Stimulated activated CD8-positive, alpha-beta memory T cell treated with anti-CD3 and anti-CD28 coated beads, Interleukin-15, amount 100 ng/mL, for 1 hour (primary cell): ENCODE data around the gene TMEM218.
"Not testable (repeated sequence)": the region's sequence is repeated elsewhere in the genome, so short reads cannot be mapped to it uniquely, and the experiment has no call there.

Experiments
- DNase-seq: peaks from one replicate; pipeline ENCODE4 v3.0.0-alpha.2; 2020; ENCODE audit warnings: low read depth

The TMEM218 gene

DNA sequence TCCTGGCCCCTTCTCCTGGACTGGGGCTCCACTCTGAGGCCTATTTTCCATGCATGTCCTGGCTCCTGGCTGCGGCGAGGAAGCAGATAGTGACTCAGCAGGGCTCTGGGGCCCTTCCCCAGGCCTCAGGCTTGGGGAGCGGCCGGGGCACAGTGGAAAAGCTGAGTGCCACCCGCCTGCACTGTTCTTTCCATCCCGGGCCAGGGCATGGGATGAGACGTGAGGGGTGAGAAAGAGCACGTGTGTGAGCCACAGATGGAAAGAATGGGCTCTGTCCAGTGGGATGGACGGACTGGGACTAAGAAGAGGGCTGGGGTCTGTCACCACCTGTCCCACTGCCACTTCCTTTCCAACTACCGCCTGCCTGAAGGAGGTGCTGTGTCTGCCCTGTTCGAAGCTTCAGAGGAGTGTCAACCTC is 35.5 kb downstream of the TMEM218 start:
- no peak for DNase-seq

DNA sequence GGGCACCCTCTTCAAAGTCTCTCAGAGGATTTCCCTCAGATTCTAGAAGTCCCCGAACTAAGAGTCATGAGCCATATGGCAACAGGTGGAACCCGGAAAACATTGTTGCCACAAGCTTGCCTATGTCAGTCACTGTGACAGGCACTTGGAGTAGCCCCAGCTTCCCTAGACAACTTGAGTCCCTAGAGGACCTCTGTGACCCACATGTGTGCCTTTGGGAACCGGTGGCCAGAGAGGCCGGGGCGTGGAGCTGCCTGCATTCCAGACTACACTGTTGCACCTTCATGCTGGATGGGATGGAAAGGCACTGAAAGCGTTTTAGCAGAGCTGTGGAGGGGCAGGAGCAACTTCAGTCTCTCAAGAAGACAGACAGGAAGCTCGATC is 36.2 kb downstream of the TMEM218 start:
- DNase-seq, result no peak

DNA sequence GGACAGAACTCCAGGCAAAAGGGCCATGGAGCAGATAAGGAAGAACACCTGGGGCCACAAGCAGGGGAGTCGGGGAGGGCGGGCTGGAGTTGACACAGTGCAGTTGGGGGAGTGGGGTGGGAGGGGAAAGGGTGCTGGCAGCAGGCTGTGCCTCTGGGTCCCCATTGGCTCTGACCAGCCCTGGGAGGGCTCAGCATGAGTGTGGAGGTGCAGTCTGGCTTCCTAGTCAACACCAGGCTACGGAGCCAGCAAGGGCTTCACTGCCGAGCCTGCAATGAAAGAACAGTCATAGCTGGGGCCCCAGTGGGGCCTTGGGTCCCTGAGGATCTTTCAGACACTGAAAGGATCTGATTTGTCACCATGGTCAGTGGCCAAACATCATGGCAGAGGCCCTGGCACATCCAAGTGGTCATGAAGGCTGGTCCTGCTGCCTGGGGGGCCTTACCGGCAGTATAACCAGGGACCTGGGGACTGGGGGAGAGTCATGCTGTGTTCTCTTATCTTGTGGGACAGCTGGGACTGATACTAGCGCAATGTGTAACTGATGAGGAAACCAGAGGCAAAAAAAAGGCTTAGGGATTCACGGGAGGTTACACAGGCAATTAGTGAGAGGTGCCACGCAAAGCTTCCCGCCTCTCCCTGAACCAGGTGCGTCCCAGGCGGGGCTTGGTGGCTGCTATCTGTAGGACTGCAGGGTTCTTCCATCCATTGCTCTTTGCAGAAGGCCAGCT is 36.8 kb downstream of the TMEM218 start:
- no peak for DNase-seq

DNA sequence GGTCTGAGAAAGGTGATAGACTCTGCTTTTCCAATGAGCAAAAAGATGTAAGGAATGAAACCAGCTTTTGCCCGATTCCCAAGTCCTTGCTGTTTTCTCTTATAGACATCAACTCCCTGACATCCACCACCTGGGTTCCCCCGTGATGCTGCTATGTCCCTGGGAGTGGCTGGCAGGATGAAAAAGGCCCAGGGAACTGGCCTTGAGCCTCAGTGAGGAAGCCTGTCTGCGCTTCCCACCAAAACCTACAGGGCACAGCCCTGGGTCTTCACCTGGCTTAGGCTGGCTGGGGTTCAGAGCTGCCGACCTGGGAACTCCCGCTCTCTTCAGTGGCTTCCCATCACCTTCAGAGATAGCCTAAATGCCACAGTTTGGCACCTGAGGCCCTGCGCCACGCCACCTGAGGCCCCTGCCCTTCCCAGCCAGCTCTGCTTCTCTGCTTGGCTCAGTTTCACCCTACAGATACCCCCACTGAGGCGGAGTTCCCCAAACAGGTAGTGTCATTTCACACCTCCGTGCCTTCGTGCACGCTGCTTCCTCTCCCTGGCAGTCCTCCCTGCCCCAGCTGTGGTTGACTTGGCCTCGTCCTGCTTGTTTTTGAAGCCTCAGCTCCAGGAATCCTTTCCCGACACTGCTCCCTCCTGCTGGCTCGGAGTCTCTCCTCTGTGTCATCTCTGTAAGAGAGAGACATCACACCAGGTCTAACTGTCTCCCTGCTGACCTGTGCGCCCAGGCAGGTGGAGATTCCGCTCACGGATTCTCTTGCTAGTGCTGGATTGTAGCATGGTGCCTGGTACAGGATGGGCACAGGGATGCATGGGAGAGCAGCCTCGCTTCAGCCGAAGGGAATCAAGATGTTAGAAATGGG is 37.6 kb downstream of the TMEM218 start:
- no peak for DNase-seq

DNA sequence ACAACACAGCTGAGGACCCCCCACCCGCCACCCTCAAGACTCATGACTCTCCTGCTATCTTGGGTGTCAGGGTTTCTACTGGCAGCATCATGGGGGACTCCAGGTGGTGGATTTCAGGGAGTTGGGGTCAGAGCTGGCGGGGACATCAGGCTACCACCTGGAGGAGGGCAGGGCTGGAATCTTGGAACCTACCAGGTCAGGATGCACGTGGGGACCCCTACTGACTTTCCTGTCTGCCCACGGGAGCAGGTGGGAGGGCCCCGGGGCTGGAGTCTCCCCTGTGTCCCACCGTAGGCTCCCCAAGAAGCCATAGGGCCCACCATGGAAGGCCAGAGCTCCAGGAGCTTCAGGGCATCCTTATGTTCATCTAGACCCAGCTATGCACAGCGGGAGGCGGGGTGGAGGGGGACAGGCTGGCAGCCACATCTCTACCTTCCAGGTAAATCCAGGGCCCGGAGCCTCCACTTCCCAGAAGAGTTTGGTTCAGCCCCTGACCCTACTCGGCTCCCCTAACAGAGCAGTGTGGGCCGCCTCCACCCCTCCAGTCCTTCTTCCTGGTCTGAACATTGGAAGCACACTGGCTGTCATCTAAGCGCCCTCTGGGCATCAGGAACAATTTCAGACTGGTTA is 38.4 kb downstream of the TMEM218 start:
- DNase-seq, result no peak

DNA sequence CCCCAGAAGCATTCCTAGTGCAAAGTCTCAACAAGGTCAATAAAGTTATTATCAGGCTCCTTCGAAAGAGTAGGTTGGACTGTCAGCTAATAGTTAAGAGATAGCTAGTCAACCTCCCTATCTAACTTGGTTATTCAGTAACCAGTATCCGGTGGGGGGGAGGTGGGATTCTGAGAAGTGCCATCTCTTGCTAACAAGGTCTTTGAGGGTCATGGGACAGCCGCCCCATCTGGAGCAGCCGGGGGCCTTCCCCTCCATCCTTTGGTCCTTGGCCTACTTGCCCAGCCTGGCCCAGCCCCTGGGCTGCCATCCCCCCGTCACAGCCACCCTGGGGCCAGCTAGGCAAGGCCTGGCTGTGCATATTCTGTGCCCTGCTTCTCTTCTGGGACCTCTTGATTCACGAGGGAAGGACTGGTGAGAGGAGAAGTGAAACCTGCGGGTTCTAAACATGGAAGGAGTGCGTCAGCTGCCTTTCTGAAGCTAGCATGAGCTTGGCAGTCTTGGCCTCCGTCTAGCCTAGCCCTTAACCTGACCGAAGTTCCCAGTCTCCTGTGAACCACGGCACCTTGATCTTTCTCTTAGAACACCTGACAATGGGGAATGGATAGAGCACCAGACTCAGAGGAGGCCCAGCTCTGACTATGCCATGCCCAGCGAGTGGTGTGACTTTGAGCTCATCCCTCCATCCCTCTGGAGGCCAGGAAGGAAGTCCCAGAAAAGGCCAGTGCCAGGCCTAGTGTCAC is 39.0 kb downstream of the TMEM218 start:
- DNase-seq, result no peak

DNA sequence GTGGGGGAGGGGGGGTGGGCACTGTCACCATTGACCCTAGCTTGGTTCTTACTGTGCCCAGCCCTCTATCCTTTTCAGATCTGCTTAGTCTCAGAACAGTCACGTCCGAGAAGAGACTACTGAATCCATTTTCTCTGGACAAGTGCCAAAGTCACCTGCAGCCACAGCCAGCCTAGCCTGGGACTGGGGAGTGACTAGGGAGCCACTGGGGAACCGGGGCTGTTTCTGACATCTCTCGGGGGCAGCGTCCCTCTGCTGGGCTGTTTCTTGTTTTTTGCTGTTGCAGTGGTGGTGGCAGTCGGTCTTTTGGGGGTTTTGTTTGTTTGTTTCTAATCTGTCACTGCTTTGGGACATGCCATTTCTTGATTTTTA is 39.6 kb downstream of the TMEM218 start:
- no peak for DNase-seq

DNA sequence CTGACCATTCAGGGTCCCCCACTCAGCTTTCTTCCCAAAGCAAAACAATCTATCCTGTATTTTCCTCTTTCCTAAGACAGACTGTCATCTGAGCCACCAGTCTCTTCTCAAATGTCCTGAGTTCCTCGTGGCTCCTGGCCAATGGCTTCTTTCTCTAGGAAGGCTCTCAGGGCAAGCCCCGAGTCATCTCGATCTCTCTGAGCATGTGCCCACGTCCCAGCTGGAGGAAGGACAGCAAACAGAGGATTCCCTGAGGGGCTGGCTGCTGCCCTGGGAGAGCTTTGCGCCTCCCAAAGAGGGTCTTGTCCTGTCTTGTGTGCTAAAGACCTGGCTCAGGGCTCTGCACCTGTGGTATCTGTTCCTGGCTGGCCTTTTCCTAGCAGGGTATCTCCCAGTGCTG is 40.0 kb downstream of the TMEM218 start:
- no peak for DNase-seq

DNA sequence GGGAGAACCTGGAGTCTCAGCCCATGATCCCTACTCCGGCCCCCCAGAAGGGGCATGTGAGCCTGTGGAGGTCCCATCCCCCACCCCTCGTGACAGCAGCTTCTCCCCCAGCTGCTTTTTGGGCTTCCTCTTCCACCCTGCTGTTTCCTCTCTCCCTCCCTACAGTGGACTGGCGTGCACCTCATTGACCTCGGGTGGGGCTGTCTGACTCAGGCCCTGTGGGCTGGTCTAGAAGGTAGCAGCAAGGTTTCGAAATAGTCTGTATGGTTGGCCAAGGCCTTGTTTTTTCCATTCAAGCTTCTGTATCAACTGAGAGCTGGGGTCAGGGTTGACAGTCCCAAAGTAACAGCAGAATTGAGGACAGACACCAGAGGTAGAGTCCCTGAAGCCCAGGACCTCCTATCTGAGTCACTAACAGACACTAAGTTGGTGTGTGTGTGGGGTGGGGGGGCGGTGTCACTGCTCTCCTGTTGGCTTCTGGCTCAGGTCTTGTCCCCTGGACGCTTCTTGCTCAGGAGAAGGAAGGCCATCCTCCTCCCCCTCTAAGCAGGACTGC is 40.6 kb downstream of the TMEM218 start:
- no peak for DNase-seq

DNA sequence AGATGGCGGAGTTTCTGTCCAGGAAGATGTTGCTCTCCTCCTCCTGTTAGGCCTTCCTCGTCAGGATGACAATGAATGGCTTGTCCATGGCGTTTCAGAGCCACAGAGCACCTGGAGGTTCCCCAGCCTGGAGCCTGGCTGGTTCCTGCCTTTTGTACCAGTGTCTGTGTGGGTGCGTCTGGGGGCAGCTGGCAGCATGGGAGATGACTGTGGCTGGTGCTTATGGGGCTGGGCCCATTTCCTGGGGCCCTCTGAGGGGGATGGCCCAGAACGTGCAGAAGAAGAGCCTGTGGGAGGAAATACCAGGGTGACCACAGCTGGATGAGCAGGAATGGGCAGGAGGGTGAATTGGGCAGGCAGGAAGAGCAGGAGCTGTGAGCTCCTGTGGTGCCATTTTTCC is 41.6 kb downstream of the TMEM218 start:
- DNase-seq, result no peak

DNA sequence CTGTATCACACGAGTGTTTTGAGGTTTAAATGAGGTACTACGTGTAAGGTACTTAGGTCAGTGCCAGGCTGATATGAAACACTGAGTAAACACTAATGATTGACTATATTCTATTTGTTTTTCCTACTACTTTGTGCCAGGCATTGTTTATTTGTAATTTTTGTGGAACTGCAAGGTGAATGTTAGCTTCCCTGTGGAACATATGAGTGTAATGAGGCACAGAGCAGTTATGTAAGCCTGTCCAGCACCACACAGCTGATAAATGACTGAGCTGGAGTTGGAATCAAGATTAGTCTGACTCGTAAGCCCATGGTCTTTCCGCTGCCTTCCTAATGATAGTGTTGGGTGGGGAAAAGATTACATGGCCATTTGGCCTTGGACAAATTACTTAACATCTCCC is 42.4 kb downstream of the TMEM218 start:
- DNase-seq, result no peak

DNA sequence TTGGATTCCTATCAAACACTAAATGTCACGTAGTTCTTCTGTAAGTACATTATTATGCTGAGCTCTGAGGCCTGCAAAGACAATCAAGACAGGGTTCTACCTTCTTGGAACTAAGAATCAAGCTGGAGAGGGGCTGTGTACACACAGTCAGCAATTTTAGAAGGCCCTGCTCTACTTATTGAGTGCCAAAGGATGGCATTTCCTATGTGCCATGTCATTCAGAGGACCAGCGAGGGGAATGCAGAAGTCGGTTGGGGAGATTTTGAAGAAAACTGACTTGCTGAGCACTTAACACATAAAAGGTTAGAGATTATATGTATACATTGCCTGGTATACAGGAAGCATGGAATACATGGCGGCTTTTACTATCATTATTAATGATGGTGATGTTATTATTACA is 43.1 kb downstream of the TMEM218 start:
- no peak for DNase-seq

DNA sequence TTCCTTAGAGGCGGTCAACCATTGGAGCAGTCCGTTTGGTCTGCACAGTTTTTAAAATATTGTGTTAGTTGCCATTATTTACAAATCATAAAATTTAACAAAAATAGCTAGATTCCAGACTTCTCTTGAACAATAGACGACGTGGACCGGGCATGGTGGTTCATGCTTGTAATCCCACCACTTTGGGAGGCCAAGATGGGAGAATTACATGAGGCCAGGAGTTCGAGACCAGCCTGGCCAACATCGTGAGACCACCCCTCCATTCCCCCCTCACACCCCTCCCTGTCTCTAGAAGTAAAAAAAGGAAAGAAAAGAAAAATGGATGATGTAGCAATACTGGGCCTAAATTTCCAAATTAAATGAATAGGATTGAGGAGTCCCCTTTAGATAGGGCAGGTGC is 47.4 kb downstream of the TMEM218 start:
- no peak for DNase-seq

DNA sequence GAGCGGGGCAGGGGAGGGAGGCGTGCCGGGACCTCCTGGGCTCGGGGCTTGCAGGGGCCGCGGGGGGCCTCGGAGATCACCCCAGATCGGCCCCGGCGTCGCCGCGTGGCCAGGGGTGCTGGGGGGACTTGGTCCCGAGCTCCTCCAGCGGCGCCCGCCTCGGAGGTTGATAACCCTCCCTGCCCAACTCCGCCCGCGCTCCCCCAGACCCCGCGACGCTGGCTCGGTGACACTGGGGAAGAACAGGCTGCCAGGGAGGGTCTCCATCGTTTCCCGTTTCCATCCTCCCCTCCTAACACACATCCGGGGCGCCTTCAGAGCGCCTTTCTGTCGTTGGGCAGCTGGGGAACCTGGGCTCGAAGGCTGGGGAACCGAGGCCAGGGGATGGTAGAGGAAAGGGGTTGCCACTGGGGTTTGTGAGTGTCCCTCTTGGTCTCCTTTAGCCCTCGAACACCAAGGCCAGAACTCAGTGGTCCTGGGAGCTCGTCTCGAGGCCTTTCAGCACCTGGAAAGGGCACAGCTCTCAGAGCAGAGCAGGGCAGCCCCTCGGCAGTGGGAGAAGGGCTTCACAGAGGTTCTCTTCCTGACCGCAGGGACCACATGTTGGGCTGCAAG is 47.9 kb downstream of the TMEM218 start:
- DNase-seq, result no peak

DNA sequence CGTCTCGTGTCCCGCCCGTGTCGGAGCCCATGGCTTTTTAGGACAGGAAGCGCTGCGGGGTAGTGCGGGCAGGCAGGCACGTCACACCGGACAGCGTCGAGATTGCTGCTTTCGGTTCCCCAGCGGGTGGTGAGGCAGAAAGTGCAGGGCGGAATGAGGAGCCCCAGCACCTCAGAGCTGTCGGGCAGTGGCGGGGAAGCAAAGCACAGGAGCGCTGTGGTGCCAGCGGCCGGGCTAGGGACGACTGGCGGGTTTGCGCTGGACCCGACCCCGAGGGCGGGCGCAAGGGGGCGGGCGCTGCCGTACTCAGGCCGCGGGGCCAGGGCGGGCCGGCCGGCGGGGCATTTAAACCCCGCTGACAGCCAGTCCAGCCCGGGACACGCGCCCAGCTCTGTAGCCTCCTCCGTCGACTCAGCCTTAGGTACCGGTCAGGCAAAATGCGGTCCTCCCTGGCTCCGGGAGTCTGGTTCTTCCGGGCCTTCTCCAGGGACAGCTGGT is 48.4 kb downstream of the TMEM218 start, which contains the start of gene SLC37A2:
TSS of gene SLC37A2 (plus strand) at position 375 of the 498 bp plus-strand sequence. CDS start at position 438, 63 bp downstream.
- DNase-seq, result peak; percentile 11

DNA sequence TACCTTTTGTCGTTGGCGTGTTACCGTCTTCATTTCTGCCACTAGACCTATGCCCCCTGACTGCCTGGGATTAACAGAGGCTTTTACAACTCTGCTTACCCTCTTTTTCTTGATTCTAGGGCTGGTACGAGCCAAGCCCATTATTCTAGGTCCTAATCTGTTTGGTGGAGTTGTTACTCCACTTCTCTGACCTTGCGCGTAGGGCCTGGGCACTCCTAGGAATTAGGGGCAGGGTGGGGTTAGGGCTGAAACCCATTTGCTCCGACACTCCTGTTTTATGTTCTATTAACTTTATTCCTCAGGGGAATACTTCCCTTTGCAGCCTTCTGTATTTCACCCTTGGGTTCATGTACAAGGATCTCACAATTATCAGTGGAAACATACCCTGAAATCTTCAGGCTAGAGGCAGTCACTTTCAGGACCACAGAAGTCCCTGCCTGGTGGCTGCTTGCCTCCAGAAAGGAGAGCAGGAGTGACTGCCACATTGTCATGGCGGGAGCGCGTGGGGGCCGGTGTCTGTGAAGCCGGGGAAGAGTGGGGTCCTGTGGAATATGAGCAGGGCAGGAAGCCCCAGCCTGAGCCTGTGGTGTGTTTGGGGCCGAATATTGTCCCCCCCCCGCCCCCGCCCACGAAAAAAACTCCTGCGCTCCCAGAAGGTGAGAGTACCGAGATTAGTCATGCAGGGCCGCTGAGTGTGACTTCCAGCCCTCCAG is 49.1 kb downstream of the TMEM218 start:
- DNase-seq, result no peak

DNA sequence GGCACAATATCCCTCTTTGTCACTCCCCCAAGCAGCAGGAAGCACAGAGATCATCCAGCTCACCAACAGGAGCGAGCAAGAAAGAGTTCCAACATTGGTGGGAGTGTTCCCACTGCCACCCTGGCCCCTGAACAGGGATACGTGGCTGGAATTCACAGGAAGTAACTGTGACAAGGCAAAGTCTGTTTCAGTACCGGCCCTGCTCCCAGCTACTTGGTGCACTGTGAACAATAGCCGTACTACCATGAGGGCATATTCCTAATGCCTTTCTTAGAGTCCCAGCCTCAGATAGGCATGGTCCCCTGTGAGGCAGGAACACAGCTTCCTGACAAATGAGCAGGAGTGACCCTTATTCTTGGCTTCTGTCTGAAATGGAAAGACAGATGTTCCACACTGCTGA is 50.1 kb downstream of the TMEM218 start:
- DNase-seq, result no peak

DNA sequence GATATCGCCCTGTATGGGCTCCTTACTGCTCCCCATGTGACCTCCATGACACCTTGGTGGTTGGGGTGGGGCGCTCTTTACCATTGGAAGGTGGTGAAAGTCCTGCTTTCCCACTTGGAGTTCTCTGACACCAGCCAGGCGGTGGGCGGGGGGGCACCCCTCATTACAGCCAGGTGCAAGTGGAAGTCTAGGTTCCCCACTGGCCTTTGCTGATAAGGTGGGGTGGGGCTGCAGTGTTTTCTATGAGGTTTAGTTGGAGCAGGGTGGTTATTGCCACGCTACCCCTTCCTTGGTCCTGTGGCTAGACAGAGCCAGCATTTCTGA is 53.8 kb downstream of the TMEM218 start:
- no peak for DNase-seq

DNA sequence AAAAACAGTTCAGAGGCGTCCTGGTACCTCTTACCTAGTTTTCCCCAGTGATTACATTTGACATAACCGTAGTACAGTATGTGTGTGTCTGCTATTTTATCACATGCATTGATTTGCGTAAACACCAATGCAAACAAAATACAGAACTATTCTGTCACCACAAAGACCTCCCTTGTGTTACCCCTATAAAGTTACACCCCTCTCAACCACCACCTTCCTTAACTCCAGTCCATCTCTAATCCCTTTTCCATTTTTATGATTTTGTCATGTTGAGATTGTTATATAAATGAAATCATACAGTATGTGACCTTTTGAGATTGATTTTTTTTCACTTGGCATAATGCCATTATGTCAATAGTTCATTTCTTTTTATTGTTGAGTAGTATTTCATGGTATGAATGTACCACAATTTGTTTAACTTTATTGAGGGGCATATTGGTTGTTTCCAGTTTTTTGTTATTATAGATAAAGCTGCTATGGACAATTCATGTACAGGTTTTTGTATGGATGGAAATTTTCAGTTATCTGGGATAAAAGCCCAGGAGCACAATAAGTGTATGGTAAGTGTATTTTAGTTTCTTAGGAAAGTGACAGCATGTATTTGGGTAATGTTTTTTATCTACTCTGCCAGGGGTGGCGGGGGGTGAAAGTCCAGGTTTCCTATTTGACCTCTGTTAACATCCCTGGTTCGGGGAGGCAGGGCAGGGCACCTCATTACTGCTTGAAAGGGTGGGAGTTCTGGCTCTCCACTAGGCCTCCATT is 54.3 kb downstream of the TMEM218 start:
- DNase-seq, result no peak

DNA sequence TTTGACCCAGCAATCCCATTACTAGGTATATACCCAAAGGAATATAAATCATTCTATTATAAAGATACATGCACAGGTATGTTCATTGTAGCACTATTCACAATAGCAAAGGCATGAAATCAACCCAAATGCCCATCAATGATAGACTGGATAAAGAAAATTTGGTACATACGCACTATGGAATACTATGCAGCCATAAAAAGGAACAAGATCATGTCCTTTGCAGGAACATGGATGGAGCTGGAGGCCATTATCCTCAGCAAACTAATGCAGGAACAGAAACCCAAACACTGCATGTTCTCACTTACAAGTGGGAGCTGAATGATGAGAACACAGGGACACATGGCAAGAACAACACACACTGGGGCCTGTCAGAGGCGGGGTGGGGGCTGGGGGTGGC is 55.3 kb downstream of the TMEM218 start:
- not testable (repeated sequence) for DNase-seq
